GM12872 (cell line): ENCODE results near the gene RPUSD4.

Experiments used
- CTCF ChIP-seq: IDR thresholded peaks from 3 replicates; pipeline ENCODE4 v1.5.1; 2011; ENCODE audit warnings: low read depth, mild to moderate bottlenecking, low read length, moderate library complexity; ENCODE audit not compliant: insufficient read depth

Gene RPUSD4

GRCh38 chr11:126159719-126160344 lies 51.6 kb downstream of the RPUSD4 start:
- no peak for TF ChIP-seq CTCF

DNA sequence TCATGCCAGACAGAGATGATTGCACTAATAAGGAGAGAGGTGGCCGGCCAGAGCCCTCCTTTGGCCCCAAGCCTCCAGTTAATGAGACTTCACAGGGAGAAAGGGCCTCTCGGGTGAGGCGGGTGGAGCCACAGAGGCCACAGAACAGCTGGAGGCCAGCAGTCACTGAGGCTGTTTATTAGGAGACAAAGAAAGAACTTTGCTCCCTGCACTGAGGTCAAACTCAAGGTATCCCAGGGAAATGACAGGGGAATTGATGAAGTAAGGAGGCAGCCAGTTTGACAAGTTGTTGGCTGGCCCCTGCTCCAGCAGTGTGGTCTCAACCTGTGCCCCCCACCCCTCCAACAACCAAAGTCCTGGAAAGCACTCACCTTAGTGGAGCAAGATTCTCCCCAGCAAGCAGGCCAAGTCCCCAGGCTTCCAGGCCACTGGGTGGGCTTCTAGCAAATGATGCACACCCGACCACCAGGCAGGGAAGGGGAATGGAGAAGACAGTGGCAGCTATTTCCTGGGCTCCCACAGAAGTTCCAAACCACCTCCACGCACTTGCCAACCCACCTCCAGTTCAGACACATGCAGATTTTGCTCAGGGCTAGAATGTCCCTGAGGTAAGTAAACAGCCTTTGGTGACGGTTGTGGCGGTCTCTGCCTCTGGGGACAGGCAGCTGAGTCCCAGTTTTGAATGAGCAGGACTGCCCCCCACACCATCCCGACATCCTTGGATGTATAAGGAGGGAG lies 53.2 kb downstream of the RPUSD4 start:
- TF ChIP-seq CTCF = no peak

DNA sequence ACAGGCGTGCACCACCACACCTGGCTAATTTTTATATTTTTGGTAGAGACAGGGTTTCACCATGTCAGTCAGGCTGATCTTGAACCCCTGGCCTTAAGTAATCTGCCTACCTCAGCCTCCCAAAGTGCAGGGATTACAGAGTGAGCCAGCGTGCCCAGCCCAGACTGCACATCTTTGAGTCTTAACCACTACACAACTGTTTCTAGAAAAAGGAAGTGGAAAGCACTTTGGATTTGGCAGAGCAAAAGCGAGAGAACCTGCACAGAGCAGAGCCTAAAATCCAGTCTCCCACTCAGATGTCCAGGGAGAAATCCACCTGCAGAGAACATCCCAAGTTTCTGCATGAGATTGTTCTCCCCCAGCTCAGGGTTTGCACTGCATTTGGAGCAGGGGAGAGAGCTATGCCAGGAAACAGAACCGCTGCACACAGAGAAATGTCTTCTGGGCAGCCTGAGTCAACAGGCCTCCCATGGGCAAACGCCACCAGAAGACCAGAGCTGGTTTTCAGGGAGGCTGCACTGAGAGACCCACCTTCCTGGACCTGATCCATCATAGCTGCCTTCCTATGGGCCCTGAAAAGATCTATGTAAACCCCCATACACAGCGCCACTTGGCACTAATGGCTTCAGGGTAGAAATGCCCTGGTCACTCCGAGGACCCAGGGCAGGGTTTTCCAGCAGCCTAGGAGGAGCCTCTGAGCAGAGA lies 54.0 kb downstream of the RPUSD4 start:
- TF ChIP-seq CTCF = no peak

- TF ChIP-seq CTCF = no peak
These were observed 54.6 kb downstream of the RPUSD4 start for GRCh38 chr11:126156814-126157213.

DNA sequence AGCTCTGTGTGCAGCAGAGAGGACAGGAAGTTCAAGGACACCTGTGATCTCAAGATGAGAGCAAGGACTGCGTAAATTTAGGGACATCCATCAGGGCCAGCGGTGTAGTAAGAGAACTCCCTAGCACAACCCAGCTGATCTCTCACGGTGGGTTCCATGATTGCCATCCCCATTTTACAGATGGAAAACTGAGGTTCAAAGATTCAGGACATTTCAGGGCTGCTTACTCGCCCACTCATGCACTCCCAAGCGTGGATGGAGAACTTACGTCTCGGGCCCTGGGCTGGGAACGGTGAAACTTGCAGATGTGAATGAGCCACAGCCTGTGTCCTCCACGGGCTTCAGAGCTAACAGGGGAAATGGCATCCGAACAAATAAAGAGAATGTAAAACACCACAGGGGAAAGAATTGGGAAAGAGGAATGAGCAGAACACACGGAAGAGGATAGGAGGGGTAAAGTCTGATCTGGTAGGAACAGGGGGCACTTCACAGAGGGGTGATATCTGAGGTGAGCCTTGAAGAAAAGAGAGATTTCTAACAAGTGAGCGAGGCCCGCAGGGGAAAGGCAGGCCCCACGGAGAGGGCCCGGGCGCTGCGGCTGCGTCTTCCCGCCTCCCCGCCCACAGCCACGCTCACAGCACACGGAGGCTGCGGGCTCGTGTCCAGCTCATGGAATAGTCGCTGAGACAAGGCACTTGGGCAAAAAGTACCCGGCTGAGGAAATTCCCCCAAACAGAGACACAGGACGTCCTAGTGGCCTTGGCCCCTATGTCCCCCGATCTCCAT lies 55.9 kb downstream of the RPUSD4 start:
- no peak for TF ChIP-seq CTCF

DNA sequence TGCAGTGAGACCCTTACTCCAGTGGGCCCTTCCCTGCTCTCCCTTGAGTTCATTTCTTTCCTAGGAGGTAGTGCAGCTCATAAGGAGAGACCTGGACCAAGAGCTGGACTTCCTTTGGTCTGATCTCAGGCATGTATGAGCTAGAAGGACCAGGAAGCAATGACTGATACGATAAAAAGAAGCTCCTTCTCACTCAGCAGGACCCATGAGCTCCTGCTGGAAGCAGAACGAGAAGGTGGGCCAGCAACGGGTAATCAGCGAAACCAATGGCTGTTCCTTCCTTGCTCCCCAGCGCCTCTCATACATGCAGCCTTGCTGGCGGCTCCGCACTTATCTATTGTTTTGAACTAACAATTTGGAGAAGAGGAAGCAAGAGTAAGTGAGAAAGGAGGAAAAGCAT lies 56.8 kb downstream of the RPUSD4 start:
- TF ChIP-seq CTCF = no peak

GRCh38 chr11:126153972-126154371 lies 57.5 kb downstream of the RPUSD4 start:
- no peak for TF ChIP-seq CTCF
